ENCODE data around the gene STON1.
"Not testable (repeated sequence)": the region's sequence is repeated elsewhere in the genome, so short reads cannot be mapped to it uniquely, and the experiment has no call there.

- TF ChIP-seq CTCF, POLR2A (IDR thresholded peaks at IDR 0.05): not testable (repeated sequence)
Observed at GRCh38 chr2:48555071-48555470, 25.1 kb downstream of the STON1 start.

Measured in testis (tissue), 2 donors.